ENCODE results near the gene THSD4. TPM values are rescaled to one million over a fixed set of nuclear protein-coding genes. Genes with fewer than 3 reads are reported as not detected.

THSD4 gene
- total RNA-seq, 1 experiment from 2014 or later = 36.3 TPM

GRCh38 chr15:71493526-71493925, 378.3 kb downstream of the THSD4 start:
- CTCF ChIA-PET = interaction anchor here (0.7 to 1.7 kb wide), 5 partner anchors 10 to 623 kb away, joined by 3 to 5 read pairs (median 3); no protein-coding TSS in a partner anchor
- intact Hi-C loops (cut with micrococcal nuclease) = no loop called here

GRCh38 chr15:71494563-71495397, 379.5 kb downstream of the THSD4 start:
- intact Hi-C loops (cut with micrococcal nuclease) = no loop called here
- ChIA-PET CTCF (interaction anchor here (0.6 to 1.2 kb wide), 2 partner anchors 9 to 305 kb away, joined by 8 to 11 read pairs; no protein-coding TSS in a partner anchor), POLR2A (interaction anchor here (2.1 kb wide), 1 partner anchor 9 kb away, joined by 6 read pairs; no protein-coding TSS in a partner anchor)
- peaks cover 7% of the 10 kb centered on the region for H3K4me1 Mint-ChIP-seq (ENCODE audit: insufficient read depth, unreplicated experiment)
- no peak for DNase-seq (ENCODE audit: unreplicated experiment)
- H3K27ac Mint-ChIP-seq (ENCODE audit: low read depth, unreplicated experiment) = no peak overlapping the region
- peaks cover 7% of the 10 kb centered on the region for H3K9me3 Mint-ChIP-seq (ENCODE audit: unreplicated experiment)
- H3K36me3 Mint-ChIP-seq (ENCODE audit: insufficient read depth, unreplicated experiment) = no peaks in the 10 kb centered on the region
- no peak for TF ChIP-seq CTCF (IDR thresholded peaks at IDR 0.05; ENCODE audit: unreplicated experiment)
- H3K27me3 Mint-ChIP-seq (ENCODE audit: insufficient read depth, unreplicated experiment) = no peaks in the 10 kb centered on the region
- no peak overlapping the region for H3K4me3 Mint-ChIP-seq (ENCODE audit: unreplicated experiment)
- BruUV-seq (replicated peaks) = no TSS peak

More at GRCh38 chr15:71493526-71493925, 378.3 kb downstream of the THSD4 start:
- DNase-seq (ENCODE audit: unreplicated experiment) = no peak
- Mint-ChIP-seq H3K27ac (ENCODE audit: low read depth, unreplicated experiment) (no peak overlapping the region), H3K27me3 (ENCODE audit: insufficient read depth, unreplicated experiment) (no peaks in the 10 kb centered on the region), H3K4me1 (ENCODE audit: insufficient read depth, unreplicated experiment) (peaks cover 7% of the 10 kb centered on the region), H3K36me3 (ENCODE audit: insufficient read depth, unreplicated experiment) (no peaks in the 10 kb centered on the region), H3K9me3 (ENCODE audit: unreplicated experiment) (no peaks in the 10 kb centered on the region), H3K4me3 (ENCODE audit: unreplicated experiment) (no peak overlapping the region)
- no peak for TF ChIP-seq CTCF (IDR thresholded peaks at IDR 0.05; ENCODE audit: unreplicated experiment)
- POLR2A ChIA-PET = interaction anchor here (0.8 to 0.9 kb wide), 2 partner anchors 16 to 185 kb away, joined by 3 to 4 read pairs; no protein-coding TSS in a partner anchor
- BruUV-seq (replicated peaks) = no TSS peak

GRCh38 chr15:71495398-71495780, 380.1 kb downstream of the THSD4 start:
- no peak for TF ChIP-seq CTCF (IDR thresholded peaks at IDR 0.05; ENCODE audit: unreplicated experiment)
- CTCF ChIA-PET = no interaction called here
- H3K4me3 Mint-ChIP-seq (ENCODE audit: unreplicated experiment) = no peak overlapping the region
- BruUV-seq (replicated peaks) = no TSS peak
- no peak for DNase-seq (ENCODE audit: unreplicated experiment)
- H3K27me3 Mint-ChIP-seq (ENCODE audit: insufficient read depth, unreplicated experiment) = no peaks in the 10 kb centered on the region
- H3K36me3 Mint-ChIP-seq (ENCODE audit: insufficient read depth, unreplicated experiment) = no peaks in the 10 kb centered on the region
- H3K9me3 Mint-ChIP-seq (ENCODE audit: unreplicated experiment) = peaks cover 8% of the 10 kb centered on the region
- H3K4me1 Mint-ChIP-seq (ENCODE audit: insufficient read depth, unreplicated experiment) = peaks cover 7% of the 10 kb centered on the region
- intact Hi-C loops (cut with micrococcal nuclease) = no loop called here
- no peak overlapping the region for H3K27ac Mint-ChIP-seq (ENCODE audit: low read depth, unreplicated experiment)
- POLR2A ChIA-PET = interaction anchor here (2.1 kb wide), 1 partner anchor 9 kb away, joined by 6 read pairs; no protein-coding TSS in a partner anchor

- ChIA-PET POLR2A (interaction anchor here (2.1 kb wide), 1 partner anchor 10 kb away, joined by 6 read pairs; no protein-coding TSS in a partner anchor), CTCF (interaction anchor here (0.6 kb wide), 1 partner anchor 249 kb away, joined by 3 read pairs; no protein-coding TSS in a partner anchor)
- H3K36me3 Mint-ChIP-seq (ENCODE audit: insufficient read depth, unreplicated experiment) = no peaks in the 10 kb centered on the region
- peak; percentile 15 for DNase-seq (ENCODE audit: unreplicated experiment)
- intact Hi-C loops (cut with micrococcal nuclease) = no loop called here
- H3K4me3 Mint-ChIP-seq (ENCODE audit: unreplicated experiment) = no peak overlapping the region
- TF ChIP-seq CTCF (IDR thresholded peaks at IDR 0.05; ENCODE audit: unreplicated experiment) = no peak
- H3K27ac Mint-ChIP-seq (ENCODE audit: low read depth, unreplicated experiment) = no peak overlapping the region
- peaks cover 8% of the 10 kb centered on the region for H3K9me3 Mint-ChIP-seq (ENCODE audit: unreplicated experiment)
- no TSS peak for BruUV-seq (replicated peaks)
- peaks cover 9% of the 10 kb centered on the region for H3K4me1 Mint-ChIP-seq (ENCODE audit: insufficient read depth, unreplicated experiment)
- no peaks in the 10 kb centered on the region for H3K27me3 Mint-ChIP-seq (ENCODE audit: insufficient read depth, unreplicated experiment)
These were observed 381.2 kb downstream of the THSD4 start for GRCh38 chr15:71496336-71496955.

Data from MCF 10A (cell line).